Smooth muscle cell (in vitro differentiated cells): ENCODE results near the gene EXOSC6. TPM values are rescaled to one million over a fixed set of nuclear protein-coding genes. Genes with fewer than 3 reads are reported as not detected.

Source experiments
- DNase-seq: peaks from one replicate; lab custom pipeline; 2025; ENCODE audit not compliant: unreplicated experiment; lab: John Stamatoyannopoulos, UW
- H2AFZ ChIP-seq: fragments of 200-600 bp; sonication (generic); 2 replicates; pipeline ENCODE4 v1.6.0; 2016; ENCODE audit warnings: antibody characterized with exemption, low read depth, mild to moderate bottlenecking
- H3F3A ChIP-seq: fragments of 200-600 bp; sonication (generic); 2 replicates; pipeline ENCODE4 v1.6.0; 2017; ENCODE audit warnings: antibody characterized with exemption, low read depth
- H3K27ac ChIP-seq: fragments of 200-600 bp; sonication (generic); 2 replicates; pipeline ENCODE4 v1.5.1; 2016; ENCODE audit warnings: low read depth, mild to moderate bottlenecking
- H3K27me3 ChIP-seq: fragments of 200-600 bp; sonication (generic); 2 replicates; pipeline ENCODE4 v1.6.1; 2016; ENCODE audit warnings: low read depth, mild to moderate bottlenecking
- H3K36me3 ChIP-seq: fragments of 200-600 bp; sonication (generic); 2 replicates; pipeline ENCODE4 v1.5.1; 2016; ENCODE audit warnings: low read depth
- H3K4me1 ChIP-seq: fragments of 200-600 bp; sonication (generic); 2 replicates; pipeline ENCODE4 v1.5.1; 2016; ENCODE audit warnings: low read depth
- H3K4me2 ChIP-seq: fragments of 200-600 bp; sonication (generic); 2 replicates; pipeline ENCODE4 v1.6.0; 2016; ENCODE audit warnings: mild to moderate bottlenecking
- H3K4me3 ChIP-seq: fragments of 200-600 bp; sonication (generic); 2 replicates; pipeline ENCODE4 v1.5.1; 2016; ENCODE audit warnings: mild to moderate bottlenecking
- H3K79me2 ChIP-seq: fragments of 200-600 bp; sonication (generic); 2 replicates; pipeline ENCODE4 v1.6.0; 2016; ENCODE audit warnings: low read depth, mild to moderate bottlenecking
- H3K9ac ChIP-seq: fragments of 200-600 bp; sonication (generic); 2 replicates; pipeline ENCODE4 v1.6.0; 2016; ENCODE audit warnings: low read depth
- H3K9me3 ChIP-seq: fragments of 200-600 bp; sonication (generic); replicated peaks from 2 replicates; pipeline ENCODE4 v1.5.1; 2016; ENCODE audit warnings: low read depth
- H4K20me1 ChIP-seq: fragments of 200-600 bp; sonication (generic); 2 replicates; pipeline ENCODE4 v1.6.0; 2016; ENCODE audit warnings: low read depth
- WGBS: methylation state at CpG from one replicate; pipeline ENCODE4 v1.1.7; 2016; ENCODE audit warnings: low lambda C conversion rate; 5-methylcytosine and 5-hydroxymethylcytosine counted together
- polyA plus RNA-seq: library from polyadenylated mRNA; unstranded; fragments of >200 nt; fragmentation: Nextera tagmentation; extraction: Ambion mirVana; gene quantifications from 2 replicates; pipeline ENCODE4 v1.2.1, GENCODE V29; 2016
- total RNA-seq: library from RNA; depleted of rRNA; stranded (reverse); fragments of >200 nt; gene quantifications from 2 replicates; pipeline ENCODE4 v1.2.3, GENCODE V29; 2014
- TF ChIP-seq, protein P1 (sequence below): fragments of 200-600 bp; sonication (generic); IDR thresholded peaks from 2 replicates; pipeline ENCODE4 v1.5.1; 2017; ENCODE audit warnings: borderline replicate concordance, mild to moderate bottlenecking, antibody characterized with exemption; ENCODE audit not compliant: insufficient read depth, poor library complexity, severe bottlenecking

The EXOSC6 gene
- total RNA-seq: 10.0 and 10.7 TPM in 2 replicates
- 14.8 and 16.0 TPM in 2 replicates for polyA plus RNA-seq

DNA sequence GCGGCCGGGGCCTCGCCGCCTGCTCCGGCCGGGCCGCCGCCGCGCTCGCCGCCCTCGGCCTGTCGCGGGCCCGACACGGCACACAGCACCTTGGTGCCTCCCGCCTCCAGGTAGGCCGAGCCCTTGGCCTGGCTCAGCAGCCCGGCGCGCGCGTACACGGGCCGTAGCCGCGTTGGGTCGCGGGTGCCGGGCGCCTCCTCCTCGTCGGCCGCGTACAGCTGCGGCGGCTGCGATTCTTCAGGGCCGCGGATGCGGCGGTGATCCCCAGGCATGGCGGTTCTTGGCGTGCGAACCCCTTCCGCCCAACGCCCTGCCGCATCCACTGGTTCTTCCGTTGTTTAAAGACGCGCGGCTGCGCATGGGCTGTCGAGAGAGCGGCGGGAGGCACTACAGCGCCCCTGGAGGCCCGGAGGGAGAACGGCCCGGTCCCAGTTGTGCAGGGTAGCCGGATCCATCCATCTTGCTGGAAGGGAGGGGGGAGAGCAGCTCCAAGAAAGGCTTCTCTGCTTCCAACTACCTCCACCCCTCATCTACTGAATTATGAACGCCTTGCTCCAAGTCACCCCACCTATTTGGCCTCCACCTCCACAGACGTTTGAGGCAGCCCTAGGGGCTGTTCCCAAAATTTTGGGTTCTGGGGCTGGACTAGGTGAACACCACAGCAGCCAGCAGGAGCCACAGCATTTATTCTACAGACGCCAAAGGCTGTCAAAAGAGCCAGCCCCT lies at the start of gene EXOSC6:
Gene EXOSC6, minus strand, starts transcription at position 312 of the 726 bp plus-strand sequence. Its CDS starts 40 bp downstream, at position 272.
- no peaks in the 10 kb centered on the region for H3K27me3 ChIP-seq
- TF ChIP-seq, protein P1, sequence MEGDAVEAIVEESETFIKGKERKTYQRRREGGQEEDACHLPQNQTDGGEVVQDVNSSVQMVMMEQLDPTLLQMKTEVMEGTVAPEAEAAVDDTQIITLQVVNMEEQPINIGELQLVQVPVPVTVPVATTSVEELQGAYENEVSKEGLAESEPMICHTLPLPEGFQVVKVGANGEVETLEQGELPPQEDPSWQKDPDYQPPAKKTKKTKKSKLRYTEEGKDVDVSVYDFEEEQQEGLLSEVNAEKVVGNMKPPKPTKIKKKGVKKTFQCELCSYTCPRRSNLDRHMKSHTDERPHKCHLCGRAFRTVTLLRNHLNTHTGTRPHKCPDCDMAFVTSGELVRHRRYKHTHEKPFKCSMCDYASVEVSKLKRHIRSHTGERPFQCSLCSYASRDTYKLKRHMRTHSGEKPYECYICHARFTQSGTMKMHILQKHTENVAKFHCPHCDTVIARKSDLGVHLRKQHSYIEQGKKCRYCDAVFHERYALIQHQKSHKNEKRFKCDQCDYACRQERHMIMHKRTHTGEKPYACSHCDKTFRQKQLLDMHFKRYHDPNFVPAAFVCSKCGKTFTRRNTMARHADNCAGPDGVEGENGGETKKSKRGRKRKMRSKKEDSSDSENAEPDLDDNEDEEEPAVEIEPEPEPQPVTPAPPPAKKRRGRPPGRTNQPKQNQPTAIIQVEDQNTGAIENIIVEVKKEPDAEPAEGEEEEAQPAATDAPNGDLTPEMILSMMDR: peak; percentile 61
- no peaks in the 10 kb centered on the region for H3K36me3 ChIP-seq
- H3K9me3 ChIP-seq: no peaks in the 10 kb centered on the region
- H3K9ac ChIP-seq: peak within 1 kb of the TSS; percentile 75
- H3K4me1 ChIP-seq: peaks cover 10% of the 10 kb centered on the region
- H3K79me2 ChIP-seq: peaks cover 25% of the 10 kb centered on the region
- no peak within 1 kb of the TSS for H2AFZ ChIP-seq
- peaks cover 57% of the 10 kb centered on the region for H4K20me1 ChIP-seq
- H3K4me3 ChIP-seq: peak within 1 kb of the TSS; percentile 95
- peaks cover 37% of the 10 kb centered on the region for H3F3A ChIP-seq
- H3K4me2 ChIP-seq: peak within 1 kb of the TSS; percentile 98
- WGBS: 3% methylated on average over 64 of the region's 65 CpGs
- peak; percentile 73 for DNase-seq
- H3K27ac ChIP-seq: peak within 1 kb of the TSS; percentile 83

- H3K4me2 ChIP-seq: no peak overlapping the region
- H3K27me3 ChIP-seq: no peaks in the 10 kb centered on the region
- no peak overlapping the region for H2AFZ ChIP-seq
- WGBS: 87% methylated on average over 1 of the region's 1 CpG
- TF ChIP-seq, protein P1: no peak
- no peaks in the 10 kb centered on the region for H3F3A ChIP-seq
- no peak overlapping the region for H3K27ac ChIP-seq
- H3K79me2 ChIP-seq: peaks cover 72% of the 10 kb centered on the region
- H4K20me1 ChIP-seq: peaks cover 26% of the 10 kb centered on the region
- no peak for DNase-seq
- no peaks in the 10 kb centered on the region for H3K36me3 ChIP-seq
- H3K4me1 ChIP-seq: peaks cover 4% of the 10 kb centered on the region
- no peak overlapping the region for H3K9ac ChIP-seq
- no peaks in the 10 kb centered on the region for H3K9me3 ChIP-seq
- no peak overlapping the region for H3K4me3 ChIP-seq
These were observed 49.4 kb upstream of the EXOSC6 start for GRCh38 chr16:70301121-70301520.

DNA sequence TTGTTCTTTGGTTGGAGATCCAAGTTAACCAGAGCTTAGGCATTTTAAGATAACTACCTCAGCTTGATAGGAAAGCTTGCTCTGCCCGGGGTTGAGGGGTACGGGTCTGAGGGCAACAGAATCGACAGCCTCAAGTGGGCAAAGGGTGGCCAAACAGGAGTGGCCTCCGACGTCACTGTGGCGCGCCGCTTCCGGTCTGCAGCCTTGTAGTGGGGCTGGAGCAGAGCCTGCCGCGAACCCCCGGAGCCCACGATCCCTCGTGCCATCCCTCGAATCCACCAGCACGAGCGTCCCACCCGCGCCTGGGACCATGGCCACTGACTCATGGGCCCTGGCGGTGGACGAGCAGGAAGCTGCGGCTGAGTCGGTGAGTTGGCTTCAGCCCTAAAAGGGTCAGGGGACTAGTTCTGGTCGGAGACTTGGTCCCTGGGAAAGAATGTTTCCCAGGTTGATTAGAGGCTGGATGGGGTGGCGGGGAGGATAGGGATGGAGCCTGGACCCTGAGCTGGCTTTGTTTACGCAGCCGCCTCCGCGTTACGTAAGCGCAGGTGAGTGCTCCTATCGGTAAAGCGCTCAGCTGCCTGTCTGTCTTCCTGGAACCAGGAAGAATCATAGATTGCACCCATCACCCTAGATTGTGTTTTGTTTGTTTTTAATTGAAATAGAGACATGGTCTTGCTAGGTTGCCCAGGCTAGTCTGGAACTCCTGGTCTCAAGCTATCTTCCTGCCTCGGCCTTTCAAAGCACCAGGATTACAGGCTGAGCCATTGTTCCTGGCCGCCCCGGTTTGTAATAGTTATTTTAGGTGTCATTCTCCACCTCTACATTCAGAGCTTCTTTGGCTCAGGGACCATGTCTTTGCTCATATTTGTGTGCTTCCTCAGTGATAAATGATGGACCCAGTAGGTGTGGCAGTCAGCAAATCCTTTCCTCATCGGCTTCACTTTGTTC lies 47.5 kb upstream of the EXOSC6 start, which contains the start of gene DDX19B:
Gene DDX19B, plus strand, starts transcription at position 199 of the 951 bp plus-strand sequence. Its CDS starts 112 bp downstream, at position 311.
- H4K20me1 ChIP-seq: peaks cover 10% of the 10 kb centered on the region
- peaks cover 4% of the 10 kb centered on the region for H3K4me1 ChIP-seq
- WGBS: 4% methylated on average over 37 of the region's 37 CpGs
- H3K27ac ChIP-seq: peak within 1 kb of the TSS; percentile 83
- no peaks in the 10 kb centered on the region for H3K36me3 ChIP-seq
- TF ChIP-seq, protein P1: no peak
- H3F3A ChIP-seq: no peaks in the 10 kb centered on the region
- H3K27me3 ChIP-seq: no peaks in the 10 kb centered on the region
- peaks cover 56% of the 10 kb centered on the region for H3K79me2 ChIP-seq
- DNase-seq: peak; percentile 17
- no peaks in the 10 kb centered on the region for H3K9me3 ChIP-seq
- peak within 1 kb of the TSS; percentile 72 for H3K4me3 ChIP-seq
- H3K4me2 ChIP-seq: peak within 1 kb of the TSS; percentile 85
- peak within 1 kb of the TSS; percentile 85 for H2AFZ ChIP-seq
- H3K9ac ChIP-seq: peak within 1 kb of the TSS; percentile 94
